ENCODE measurements around the gene RPS15.

RPS15 gene

GRCh38 chr19:1467490-1468273 is 29.5 kb downstream of the RPS15 start:
- TF ChIP-seq ZNF274 (IDR thresholded peaks at IDR 0.05; ENCODE audit: low read depth, low read length): no peak
- no peak overlapping the region for H3K4me3 ChIP-seq (ENCODE audit: low read length)

- TF ChIP-seq ZNF274 (IDR thresholded peaks at IDR 0.05; ENCODE audit: low read depth, low read length): no peak
- H3K4me3 ChIP-seq (ENCODE audit: low read length): no peak overlapping the region
These were observed 30.2 kb downstream of the RPS15 start for GRCh38 chr19:1468274-1468820.

GRCh38 chr19:1468821-1469254 is 30.6 kb downstream of the RPS15 start:
- no peak overlapping the region for H3K4me3 ChIP-seq (ENCODE audit: low read length)
- TF ChIP-seq ZNF274 (IDR thresholded peaks at IDR 0.05; ENCODE audit: low read depth, low read length): no peak

GRCh38 chr19:1469255-1470054 is 31.3 kb downstream of the RPS15 start:
- no peak overlapping the region for H3K4me3 ChIP-seq (ENCODE audit: low read length)
- TF ChIP-seq ZNF274 (IDR thresholded peaks at IDR 0.05; ENCODE audit: low read depth, low read length): no peak

GRCh38 chr19:1470055-1470304 is 31.8 kb downstream of the RPS15 start:
- TF ChIP-seq ZNF274 (IDR thresholded peaks at IDR 0.05; ENCODE audit: low read depth, low read length): no peak

GRCh38 chr19:1470305-1471009 is 32.3 kb downstream of the RPS15 start:
- H3K4me3 ChIP-seq (ENCODE audit: low read length): no peak overlapping the region

More at GRCh38 chr19:1470055-1470304, 31.8 kb downstream of the RPS15 start:
- no peak overlapping the region for H3K4me3 ChIP-seq (ENCODE audit: low read length)

GRCh38 chr19:1471010-1471514 is 32.9 kb downstream of the RPS15 start:
- H3K4me3 ChIP-seq (ENCODE audit: low read length): no peak overlapping the region
- no peak for TF ChIP-seq ZNF274 (IDR thresholded peaks at IDR 0.05; ENCODE audit: low read depth, low read length)

More at GRCh38 chr19:1470305-1471009, 32.3 kb downstream of the RPS15 start:
- TF ChIP-seq ZNF274 (IDR thresholded peaks at IDR 0.05; ENCODE audit: low read depth, low read length): no peak

GRCh38 chr19:1471515-1472160 is 33.4 kb downstream of the RPS15 start:
- no peak for TF ChIP-seq ZNF274 (IDR thresholded peaks at IDR 0.05; ENCODE audit: low read depth, low read length)
- no peak overlapping the region for H3K4me3 ChIP-seq (ENCODE audit: low read length)

- no peak for TF ChIP-seq ZNF274 (IDR thresholded peaks at IDR 0.05; ENCODE audit: low read depth, low read length)
- H3K4me3 ChIP-seq (ENCODE audit: low read length): no peak overlapping the region
These were observed 34.3 kb downstream of the RPS15 start for GRCh38 chr19:1472231-1473084.

GRCh38 chr19:1473085-1473851 is 35.1 kb downstream of the RPS15 start:
- TF ChIP-seq ZNF274 (IDR thresholded peaks at IDR 0.05; ENCODE audit: low read depth, low read length): no peak
- no peak overlapping the region for H3K4me3 ChIP-seq (ENCODE audit: low read length)

GRCh38 chr19:1474011-1474764 is 36.0 kb downstream of the RPS15 start:
- no peak for TF ChIP-seq ZNF274 (IDR thresholded peaks at IDR 0.05; ENCODE audit: low read depth, low read length)
- H3K4me3 ChIP-seq (ENCODE audit: low read length): no peak overlapping the region
